RWPE1 (cell line): ENCODE results near the gene PPP1CC.

Experiments
- CTCF ChIA-PET: fragments of 350-600 bp; sonication (Branson Sonifier 250); formaldehyde crosslinking; extraction: SDS; loops from one replicate; lab custom pipeline; 2021; lab: Yijun Ruan, JAX
- POLR2A ChIA-PET: fragments of 400-600 bp; formaldehyde crosslinking; extraction: SDS; loops from one replicate; lab custom pipeline; 2020; ENCODE audit warnings: antibody characterized with exemption; ENCODE audit not compliant: low non-redundant PET; lab: Yijun Ruan, JAX
- DNase-seq: peaks from one replicate; pipeline ENCODE4 v3.0.0; 2012; ENCODE audit warnings: low spot score
- H3K27ac ChIP-seq: fragments of 450-650 bp; 2 replicates; pipeline ENCODE4 v1.5.1; 2017
- CTCF ChIP-seq: fragments of 450-650 bp; conservative IDR thresholded peaks from 2 replicates; pipeline ENCODE4 v1.5.1; 2017; ENCODE audit warnings: low read depth, mild to moderate bottlenecking

PPP1CC gene

GRCh38 chr12:110760204-110760609 is 17.5 kb upstream of the PPP1CC start:
- CTCF ChIA-PET: no interaction called here
- TF ChIP-seq CTCF: no peak
- no peak overlapping the region for H3K27ac ChIP-seq
- POLR2A ChIA-PET: no interaction called here
- no peak for DNase-seq

- ChIA-PET CTCF (interaction anchor here (0.5 kb wide), 1 partner anchor 131 kb away, joined by 3 read pairs; no protein-coding TSS in a partner anchor), POLR2A (no interaction called here)
- H3K27ac ChIP-seq: no peak overlapping the region
- TF ChIP-seq CTCF: no peak
- no peak for DNase-seq
These were observed 16.2 kb upstream of the PPP1CC start for GRCh38 chr12:110758922-110759321.

- no peak for TF ChIP-seq CTCF
- POLR2A ChIA-PET: no interaction called here
- H3K27ac ChIP-seq: no peak overlapping the region
- DNase-seq: no peak
- CTCF ChIA-PET: no interaction called here
These were observed 13.9 kb upstream of the PPP1CC start for GRCh38 chr12:110756611-110757010.

GRCh38 chr12:110754101-110754793 is 11.6 kb upstream of the PPP1CC start:
- no peak overlapping the region for H3K27ac ChIP-seq
- ChIA-PET CTCF (no interaction called here), POLR2A (no interaction called here)
- DNase-seq: no peak
- TF ChIP-seq CTCF: no peak

- no peak for TF ChIP-seq CTCF
These were observed 8.2 kb upstream of the PPP1CC start for GRCh38 chr12:110750784-110751461.

GRCh38 chr12:110746550-110746949 is 3.9 kb upstream of the PPP1CC start:
- CTCF ChIA-PET: no interaction called here
- no peak for TF ChIP-seq CTCF
- H3K27ac ChIP-seq: no peak overlapping the region
- no peak for DNase-seq
- POLR2A ChIA-PET: no interaction called here

More at GRCh38 chr12:110750784-110751461, 8.2 kb upstream of the PPP1CC start:
- ChIA-PET POLR2A (no interaction called here), CTCF (interaction anchor here (0.6 kb wide), 1 partner anchor 41 kb away, joined by 7 read pairs; no protein-coding TSS in a partner anchor)
- DNase-seq: no peak
- H3K27ac ChIP-seq: no peak overlapping the region
